ENCODE data around the gene SLC25A40.
"Not testable (repeated sequence)": the region's sequence is repeated elsewhere in the genome, so short reads cannot be mapped to it uniquely, and the experiment has no call there.

The SLC25A40 gene

GRCh38 chr7:87876040-87876868 lies at the start of gene SLC25A40, which contains the start of gene DBF4:
TSS of gene SLC25A40 (minus strand) at chr7:87876360. CDS start at chr7:87858727, 17,633 bp downstream.
TSS of gene DBF4 (plus strand) at chr7:87876493. CDS start at chr7:87876733, 240 bp downstream.
- DNase-seq, result peak; percentile 95

- DNase-seq, result not testable (repeated sequence)
Observed at GRCh38 chr7:87922759-87923395, 46.7 kb upstream of the SLC25A40 start.

GRCh38 chr7:87920578-87920977 lies 44.4 kb upstream of the SLC25A40 start:
- DNase-seq, result no peak

- DNase-seq, result no peak
Observed at GRCh38 chr7:87919875-87920274, 43.7 kb upstream of the SLC25A40 start.

GRCh38 chr7:87918740-87919139 lies 42.6 kb upstream of the SLC25A40 start:
- DNase-seq, result no peak

GRCh38 chr7:87912121-87912520 lies 36.0 kb upstream of the SLC25A40 start:
- DNase-seq, result no peak

GRCh38 chr7:87908814-87909213 lies 32.7 kb upstream of the SLC25A40 start:
- not testable (repeated sequence) for DNase-seq

GRCh38 chr7:87907136-87907906 lies 31.2 kb upstream of the SLC25A40 start:
- not testable (repeated sequence) for DNase-seq

GRCh38 chr7:87899255-87899654 lies 23.1 kb upstream of the SLC25A40 start:
- DNase-seq, result no peak

- DNase-seq, result no peak
Observed at GRCh38 chr7:87895363-87895762, 19.2 kb upstream of the SLC25A40 start.

- no peak for DNase-seq
Observed at GRCh38 chr7:87886875-87887274, 10.7 kb upstream of the SLC25A40 start.

GRCh38 chr7:87885018-87885417 lies 8.9 kb upstream of the SLC25A40 start:
- DNase-seq, result no peak

GRCh38 chr7:87882151-87882937 lies 6.2 kb upstream of the SLC25A40 start:
- DNase-seq, result no peak

GRCh38 chr7:87878208-87878735 lies 2.1 kb upstream of the SLC25A40 start:
- DNase-seq, result no peak

- DNase-seq, result no peak
Observed at GRCh38 chr7:87877366-87878040, 1.3 kb upstream of the SLC25A40 start.

GRCh38 chr7:87876869-87877234 lies 692 bp upstream of the SLC25A40 start:
- DNase-seq, result peak; percentile 49

- DNase-seq, result no peak
Observed at GRCh38 chr7:87875151-87876039, 765 bp downstream of the SLC25A40 start.

GRCh38 chr7:87874066-87874465 lies 2.1 kb downstream of the SLC25A40 start:
- no peak for DNase-seq

GRCh38 chr7:87873328-87873727 lies 2.8 kb downstream of the SLC25A40 start:
- not testable (repeated sequence) for DNase-seq

GRCh38 chr7:87872346-87872745 lies 3.8 kb downstream of the SLC25A40 start:
- no peak for DNase-seq

- no peak for DNase-seq
Observed at GRCh38 chr7:87870471-87870870, 5.7 kb downstream of the SLC25A40 start.
